Measurements from ENCODE around the gene SMR3A. TPM values are rescaled to one million over a fixed set of nuclear protein-coding genes. Genes with fewer than 3 reads are reported as not detected.
A peak's percentile ranks its signal among the peaks of the same experiment; 100 is the strongest.

Gene SMR3A
- total and polyA plus RNA-seq, 2 of the 13 experiments (the other 11 are each of a cell fraction or from before 2014, with no cell fraction given): not detected

GRCh38 chr4:70399319-70399718, 38.8 kb downstream of the SMR3A start:
- no peak for ATAC-seq
- no TSS peak for BruUV-seq (replicated peaks)
- CTCF ChIA-PET (ENCODE audit: low intra/inter-chr PET ratio, low total read pairs): no interaction called here

GRCh38 chr4:70402762-70403161, 42.2 kb downstream of the SMR3A start:
- Histone ChIP-seq H3K27me3 (ENCODE audit: control insufficient read depth in 1 of 2, insufficient read depth in 2 of 2, low read length in 2 of 2) (no peaks in the 10 kb centered on the region), H3K9me3 (ENCODE audit: low read length) (no peaks in the 10 kb centered on the region), H3K36me3 (replicated peaks in 1 of 2; ENCODE audit: control insufficient read depth in 1 of 2, insufficient read depth in 2 of 2, low read length in 2 of 2) (no peaks in the 10 kb centered on the region), H3K79me2 (ENCODE audit: insufficient read depth, low read length) (no peaks in the 10 kb centered on the region), H3K4me3 (replicated peaks in 1 of 3; ENCODE audit: insufficient read depth in 1 of 3, low read depth in 2 of 3, low read length in 3 of 3) (no peak overlapping the region), H3K4me1 (ENCODE audit: insufficient read depth, low read length) (no peaks in the 10 kb centered on the region), H3K9ac (ENCODE audit: insufficient read depth, low read depth, low read length) (no peak overlapping the region), H3K4me2 (ENCODE audit: low read depth, low read length) (no peak overlapping the region), H2AFZ (ENCODE audit: low read length) (no peak overlapping the region), H3K27ac (ENCODE audit: extremely low read length, insufficient read depth, low read length) (no peak overlapping the region), H4K20me1 (ENCODE audit: insufficient read depth, low read length) (no peaks in the 10 kb centered on the region)
- no peak for FAIRE-seq
- TF ChIP-seq ZNF883 (CRISPR knock-in tag; IDR thresholded peaks at IDR 0.05; ENCODE audit: not compliant biosample characterization): no peak
- no peak for TF ChIP-seq CCAR2 (optimal IDR thresholded peaks at IDR 0.05; ENCODE audit: low read depth, low read length)
- no peak for TF ChIP-seq ZNF263 (CRISPR knock-in tag; IDR thresholded peaks at IDR 0.05)
- no peak for TF ChIP-seq HNRNPLL (IDR thresholded peaks at IDR 0.05; ENCODE audit: low read depth, low read length, poor library complexity, severe bottlenecking)
- ChIA-PET POLR2A (no interaction called here), CTCF (ENCODE audit: low intra/inter-chr PET ratio, low total read pairs) (no interaction called here)
- in situ Hi-C loops (cut with HindIII; ENCODE audit: extremely low pct_ligation_motif_present, low pct_unique_long_range_greater_than_20kb) (no loop called here), intact Hi-C loops (cut with micrococcal nuclease; ENCODE audit: unreplicated experiment) (no loop called here)
- no peak for DNase-seq (ENCODE audit: low spot score)
- 86% methylated on average over 1 of the region's 1 CpG for WGBS (ENCODE audit: low lambda C conversion rate)
- BruUV-seq (replicated peaks): no TSS peak
- no peak for ATAC-seq

More at GRCh38 chr4:70399319-70399718, 38.8 kb downstream of the SMR3A start:
- no peak overlapping the region for H2AFZ ChIP-seq (ENCODE audit: low read length)
- H3K27ac ChIP-seq (ENCODE audit: extremely low read length, insufficient read depth, low read length): no peak overlapping the region
- H3K27me3 ChIP-seq (ENCODE audit: control insufficient read depth in 1 of 2, insufficient read depth in 2 of 2, low read length in 2 of 2): no peaks in the 10 kb centered on the region
- FAIRE-seq (no peak), DNase-seq (ENCODE audit: low spot score) (no peak)
- no peaks in the 10 kb centered on the region for H3K79me2 ChIP-seq (ENCODE audit: insufficient read depth, low read length)
- H3K9me3 ChIP-seq (ENCODE audit: low read length): no peaks in the 10 kb centered on the region
- H3K9ac ChIP-seq (ENCODE audit: insufficient read depth, low read depth, low read length): no peak overlapping the region
- no peaks in the 10 kb centered on the region for H3K36me3 ChIP-seq (replicated peaks in 1 of 2; ENCODE audit: control insufficient read depth in 1 of 2, insufficient read depth in 2 of 2, low read length in 2 of 2)
- H3K4me1 ChIP-seq (ENCODE audit: insufficient read depth, low read length): no peaks in the 10 kb centered on the region
- H3K4me2 ChIP-seq (ENCODE audit: low read depth, low read length): no peak overlapping the region
- POLR2A ChIA-PET: no interaction called here
- TF ChIP-seq RFX5 (IDR thresholded peaks at IDR 0.05; ENCODE audit: low read depth, low read length): peak; percentile 66; the same call in 1 of the 2 replicates
- no peak for TF ChIP-seq ERF (CRISPR knock-in tag; IDR thresholded peaks at IDR 0.05)
- H3K4me3 ChIP-seq (replicated peaks in 1 of 3; ENCODE audit: insufficient read depth in 1 of 3, low read depth in 2 of 3, low read length in 3 of 3): no peak overlapping the region
- in situ Hi-C loops (cut with HindIII; ENCODE audit: extremely low pct_ligation_motif_present, low pct_unique_long_range_greater_than_20kb) (no loop called here), intact Hi-C loops (cut with micrococcal nuclease; ENCODE audit: unreplicated experiment) (no loop called here)
- no peaks in the 10 kb centered on the region for H4K20me1 ChIP-seq (ENCODE audit: insufficient read depth, low read length)
- 0% methylated on average over 1 of the region's 1 CpG for WGBS (ENCODE audit: low lambda C conversion rate)
